Adrenal gland (tissue), 5 donors: ENCODE results near the gene AMPH.
"Not testable (repeated sequence)": the region's sequence is repeated elsewhere in the genome, so short reads cannot be mapped to it uniquely, and the experiment has no call there.

Experiments
- POLR2A ChIP-seq, 2 donors: fragments of 450-650 bp; IDR thresholded peaks; one replicate each; pipeline ENCODE4 v1.6.1; 2017; ENCODE audit warnings: antibody characterized with exemption in 2 of 2, mild to moderate bottlenecking in 2 of 2, moderate library complexity in 1 of 2
- TF ChIP-seq, protein P1 (sequence below), 6 experiments: fragments of 450-650 bp in 4 of 6; fragments of 200-600 bp in 2 of 6; sonication (generic) in 1 of 6; IDR thresholded peaks; 1 replicate in 5 of 6; 2 replicates in 1 of 6; pipeline versions ENCODE4 v1.5.1 to v1.8.0; 2016 to 2021; ENCODE audit warnings: antibody characterized with exemption in 6 of 6, mild to moderate bottlenecking in 2 of 6, moderate library complexity in 1 of 6
- donor health status: DM: no; HTN: no; CAD: no.

DNA sequence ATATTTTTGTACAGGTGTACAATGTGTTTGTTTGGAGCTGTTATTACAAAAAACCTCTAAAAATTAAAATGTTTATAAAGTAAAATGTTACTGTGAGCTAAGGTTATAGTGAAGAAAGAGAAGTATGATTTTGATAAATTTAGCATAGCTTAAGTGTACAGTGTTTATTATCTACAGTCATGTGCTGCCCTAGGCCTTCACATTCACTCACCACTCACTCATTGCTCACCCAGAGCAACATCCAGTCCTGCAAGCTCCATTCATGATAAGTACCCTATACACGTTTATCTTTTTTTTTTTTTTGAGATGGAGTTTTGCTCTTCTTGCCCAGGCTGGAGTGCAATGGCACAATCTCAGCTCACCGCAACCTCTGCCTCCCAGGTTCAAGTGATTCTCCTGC, 59.6 kb downstream of the AMPH start:
- TF ChIP-seq, protein P1, sequence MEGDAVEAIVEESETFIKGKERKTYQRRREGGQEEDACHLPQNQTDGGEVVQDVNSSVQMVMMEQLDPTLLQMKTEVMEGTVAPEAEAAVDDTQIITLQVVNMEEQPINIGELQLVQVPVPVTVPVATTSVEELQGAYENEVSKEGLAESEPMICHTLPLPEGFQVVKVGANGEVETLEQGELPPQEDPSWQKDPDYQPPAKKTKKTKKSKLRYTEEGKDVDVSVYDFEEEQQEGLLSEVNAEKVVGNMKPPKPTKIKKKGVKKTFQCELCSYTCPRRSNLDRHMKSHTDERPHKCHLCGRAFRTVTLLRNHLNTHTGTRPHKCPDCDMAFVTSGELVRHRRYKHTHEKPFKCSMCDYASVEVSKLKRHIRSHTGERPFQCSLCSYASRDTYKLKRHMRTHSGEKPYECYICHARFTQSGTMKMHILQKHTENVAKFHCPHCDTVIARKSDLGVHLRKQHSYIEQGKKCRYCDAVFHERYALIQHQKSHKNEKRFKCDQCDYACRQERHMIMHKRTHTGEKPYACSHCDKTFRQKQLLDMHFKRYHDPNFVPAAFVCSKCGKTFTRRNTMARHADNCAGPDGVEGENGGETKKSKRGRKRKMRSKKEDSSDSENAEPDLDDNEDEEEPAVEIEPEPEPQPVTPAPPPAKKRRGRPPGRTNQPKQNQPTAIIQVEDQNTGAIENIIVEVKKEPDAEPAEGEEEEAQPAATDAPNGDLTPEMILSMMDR (IDR thresholded peaks at IDR 0.05): not testable (repeated sequence)
- TF ChIP-seq POLR2A (IDR thresholded peaks at IDR 0.05): not testable (repeated sequence)
